ENCODE measurements around the gene SDS. TPM values are rescaled to one million over a fixed set of nuclear protein-coding genes. Genes with fewer than 3 reads are reported as not detected.

SDS gene
- total and polyA plus RNA-seq, 4 donors, result 0.65 to 433 (median 77.9) TPM

GRCh38 chr12:113368331-113368730 is 35.4 kb downstream of the SDS start:
- Histone ChIP-seq H3K9me3 (ENCODE audit: control insufficient read depth in 4 of 4, low read length in 3 of 4) (no peaks in the 10 kb centered on the region), H3K36me3 (ENCODE audit: control insufficient read depth in 4 of 4, insufficient read depth in 3 of 4, low read depth in 1 of 4, low read length in 3 of 4) (peaks cover 0 to 6% (median 3%) of the 10 kb centered on the region in 4 donors), H3K4me1 (ENCODE audit: control insufficient read depth in 4 of 4, insufficient read depth in 4 of 4, low read length in 3 of 4) (no peaks in the 10 kb centered on the region), H3K27me3 (ENCODE audit: control insufficient read depth in 4 of 4, insufficient read depth in 4 of 4, low read length in 3 of 4) (no peaks in the 10 kb centered on the region), H3K9ac (ENCODE audit: low read depth in 1 of 2, low read length in 2 of 2) (no peak overlapping the region), H3K4me3 (ENCODE audit: low read depth in 1 of 3, low read length in 3 of 3) (no peak overlapping the region), H3K27ac (ENCODE audit: low read depth in 1 of 2, low read length in 2 of 2) (no peak overlapping the region)
- no peak for TF ChIP-seq ATF3 (IDR thresholded peaks at IDR 0.05)
- TF ChIP-seq RXRA (IDR thresholded peaks at IDR 0.05), result no peak
- no peak for TF ChIP-seq FOXA1 (IDR thresholded peaks at IDR 0.05)
- no peak for TF ChIP-seq MAX (IDR thresholded peaks at IDR 0.05)
- TF ChIP-seq HNF4G (IDR thresholded peaks at IDR 0.05), result no peak
- TF ChIP-seq REST (IDR thresholded peaks at IDR 0.05), result no peak
- no peak for TF ChIP-seq FOXA2 (IDR thresholded peaks at IDR 0.05)
- no peak for TF ChIP-seq GABPA (IDR thresholded peaks at IDR 0.05 in 1 of 2, conservative IDR thresholded peaks at IDR 0.05 in 1 of 2)
- TF ChIP-seq NR2F2 (IDR thresholded peaks at IDR 0.05), result no peak
- TF ChIP-seq ZBTB33 (IDR thresholded peaks at IDR 0.05), result no peak
- TF ChIP-seq JUND (IDR thresholded peaks at IDR 0.05), result no peak
- TF ChIP-seq SP1 (IDR thresholded peaks at IDR 0.05), result no peak
- no peak for TF ChIP-seq YY1 (IDR thresholded peaks at IDR 0.05)
- no peak for TF ChIP-seq EGR1 (IDR thresholded peaks at IDR 0.05; ENCODE audit: low read depth in 2 of 2)
- DNase-seq (ENCODE audit: low spot score), result no peak
- WGBS, result 92% methylated on average over 4 of the region's 4 CpGs

- no peaks in the 10 kb centered on the region for H3K27me3 ChIP-seq (ENCODE audit: control insufficient read depth in 4 of 4, insufficient read depth in 4 of 4, low read length in 3 of 4)
- no peaks in the 10 kb centered on the region for H3K4me1 ChIP-seq (ENCODE audit: control insufficient read depth in 4 of 4, insufficient read depth in 4 of 4, low read length in 3 of 4)
- H3K9ac ChIP-seq (ENCODE audit: low read depth in 1 of 2, low read length in 2 of 2), result no peak overlapping the region
- no peak overlapping the region for H3K4me3 ChIP-seq (ENCODE audit: low read depth in 1 of 3, low read length in 3 of 3)
- peaks cover 0 to 4% (median 0%) of the 10 kb centered on the region in 4 donors for H3K36me3 ChIP-seq (ENCODE audit: control insufficient read depth in 4 of 4, insufficient read depth in 3 of 4, low read depth in 1 of 4, low read length in 3 of 4)
- no peak for DNase-seq (ENCODE audit: low spot score)
- no peak overlapping the region for H3K27ac ChIP-seq (ENCODE audit: low read depth in 1 of 2, low read length in 2 of 2)
- 92% methylated on average over 4 of the region's 4 CpGs for WGBS
- no peaks in the 10 kb centered on the region for H3K9me3 ChIP-seq (ENCODE audit: control insufficient read depth in 4 of 4, low read length in 3 of 4)
- TF ChIP-seq EGR1 (IDR thresholded peaks at IDR 0.05; ENCODE audit: low read depth in 2 of 2) (no peak), TAF1 (conservative IDR thresholded peaks at IDR 0.05) (no peak), ZBTB33 (IDR thresholded peaks at IDR 0.05) (no peak), CTCF (IDR thresholded peaks at IDR 0.05; ENCODE audit: low read depth, low read length, missing input control) (no peak), MAX (IDR thresholded peaks at IDR 0.05) (no peak), GABPA (IDR thresholded peaks at IDR 0.05 in 1 of 2, conservative IDR thresholded peaks at IDR 0.05 in 1 of 2) (no peak), HNF4G (IDR thresholded peaks at IDR 0.05) (no peak), HNF4A (conservative IDR thresholded peaks at IDR 0.05) (no peak), RXRA (IDR thresholded peaks at IDR 0.05) (no peak), FOXA2 (IDR thresholded peaks at IDR 0.05) (no peak), FOXA1 (IDR thresholded peaks at IDR 0.05) (no peak), YY1 (IDR thresholded peaks at IDR 0.05) (no peak), REST (IDR thresholded peaks at IDR 0.05) (no peak), NR2F2 (IDR thresholded peaks at IDR 0.05) (no peak), RAD21 (IDR thresholded peaks at IDR 0.05) (no peak)
These were observed 36.9 kb downstream of the SDS start for GRCh38 chr12:113366827-113367226.
